Measurements from ENCODE around the gene CD3D. TPM values are rescaled to one million over a fixed set of nuclear protein-coding genes. Genes with fewer than 3 reads are reported as not detected.

Gene CD3D
- polyA plus RNA-seq, 2 of the 4 experiments (the other 2 are of a cell fraction), result not detected

- Histone ChIP-seq H3K4me2 (no peak within 1 kb of the TSS), H3K4me3 (no peak within 1 kb of the TSS), H3K9me3 (no peaks in the 10 kb centered on the region), H3K27ac (no peak within 1 kb of the TSS), H3K4me1 (no peaks in the 10 kb centered on the region)
- ChIA-PET POLR2A (no interaction called here), CTCF (interaction anchor here (1.9 kb wide), 1 partner anchor 106 kb away, joined by 5 read pairs; no protein-coding TSS in a partner anchor)
- no peak for FAIRE-seq
- DNase-seq (ENCODE audit: low read depth in 1 of 2, low spot score in 1 of 2), result no peak
- TF ChIP-seq NR3C1 (IDR thresholded peaks at IDR 0.05) (no peak), TP53 (CRISPR knock-in tag; IDR thresholded peaks at IDR 0.05) (no peak), RFX5 (IDR thresholded peaks at IDR 0.05) (no peak), HEYL (CRISPR knock-in tag; IDR thresholded peaks at IDR 0.05) (no peak), CHD2 (IDR thresholded peaks at IDR 0.05; ENCODE audit: low read length, partially characterized antibody) (no peak), RNF2 (IDR thresholded peaks at IDR 0.05; ENCODE audit: borderline replicate concordance, low read depth) (no peak), NFE2L2 (conservative IDR thresholded peaks at IDR 0.05; ENCODE audit: low read length) (no peak), ZC3H11A (IDR thresholded peaks at IDR 0.05) (no peak), CEBPB (IDR thresholded peaks at IDR 0.05) (no peak), PBX3 (IDR thresholded peaks at IDR 0.05) (no peak)
- ATAC-seq, result no peak
- WGBS (ENCODE audit: missing lambda C conversion rate), result 54% methylated on average over 8 of the region's 8 CpGs
These were observed 37.8 kb downstream of the CD3D start, which contains the start of gene CD3E for GRCh38 chr11:118304568-118305248. CD3E (plus strand) TSS chr11:118304730; CDS start chr11:118304953, 223 bp downstream.

- no peaks in the 10 kb centered on the region for H3K4me1 ChIP-seq
- no peaks in the 10 kb centered on the region for H3K9me3 ChIP-seq
- ATAC-seq (no peak), FAIRE-seq (no peak), DNase-seq (ENCODE audit: low read depth in 1 of 2, low spot score in 1 of 2) (no peak)
- no peak overlapping the region for H3K4me2 ChIP-seq
- no peak for TF ChIP-seq PBX3 (IDR thresholded peaks at IDR 0.05)
- no peak for TF ChIP-seq HOXB5 (CRISPR knock-in tag; IDR thresholded peaks at IDR 0.05)
- no peak for TF ChIP-seq HEYL (CRISPR knock-in tag; IDR thresholded peaks at IDR 0.05)
- TF ChIP-seq ZSCAN20 (CRISPR knock-in tag; IDR thresholded peaks at IDR 0.05), result no peak
- no peak for TF ChIP-seq SMC3 (IDR thresholded peaks at IDR 0.05)
- no peak for TF ChIP-seq CBX8 (IDR thresholded peaks at IDR 0.05)
- no peak for TF ChIP-seq NR3C1 (IDR thresholded peaks at IDR 0.05)
- no peak for TF ChIP-seq BHLHE40 (IDR thresholded peaks at IDR 0.05; ENCODE audit: low read depth, low read length)
- no peak for TF ChIP-seq EHF (CRISPR knock-in tag; IDR thresholded peaks at IDR 0.05)
- TF ChIP-seq RARB (CRISPR knock-in tag; IDR thresholded peaks at IDR 0.05), result no peak
- no peak for TF ChIP-seq CEBPB (IDR thresholded peaks at IDR 0.05)
- no peak for TF ChIP-seq KDM1A (IDR thresholded peaks at IDR 0.05; ENCODE audit: low read depth)
- TF ChIP-seq CHD2 (IDR thresholded peaks at IDR 0.05; ENCODE audit: low read length, partially characterized antibody), result no peak
- no peak for TF ChIP-seq RNF2 (IDR thresholded peaks at IDR 0.05; ENCODE audit: borderline replicate concordance, low read depth)
- no peak for TF ChIP-seq ELK1 (IDR thresholded peaks at IDR 0.05; ENCODE audit: low read depth, low read length)
- TF ChIP-seq TFCP2L1 (CRISPR knock-in tag; IDR thresholded peaks at IDR 0.05), result no peak
- no peak for TF ChIP-seq CBX2 (IDR thresholded peaks at IDR 0.05; ENCODE audit: borderline replicate concordance, low read depth)
- no peak for TF ChIP-seq KDM5A (IDR thresholded peaks at IDR 0.05)
- TF ChIP-seq RAD21 (conservative IDR thresholded peaks at IDR 0.05 in 1 of 2, IDR thresholded peaks at IDR 0.05 in 1 of 2), result no peak
- no peak for TF ChIP-seq ATOH8 (CRISPR knock-in tag; IDR thresholded peaks at IDR 0.05; ENCODE audit: low read depth)
- WGBS (ENCODE audit: missing lambda C conversion rate), result 82% methylated on average over 1 of the region's 1 CpG
- H3K4me3 ChIP-seq, result no peak overlapping the region
- CTCF ChIA-PET, result interaction anchor here (1.9 kb wide), 1 partner anchor 106 kb away, joined by 5 read pairs; no protein-coding TSS in a partner anchor
- no peak overlapping the region for H3K27ac ChIP-seq
- POLR2A ChIA-PET, result no interaction called here
These were observed 38.3 kb downstream of the CD3D start for GRCh38 chr11:118304227-118304567.
